PC-3 (cell line): ENCODE data around the gene ECSIT. TPM values are rescaled to one million over a fixed set of nuclear protein-coding genes. Genes with fewer than 3 reads are reported as not detected.

Experiments used
- ATAC-seq: fragments of 200-7000 bp; cut with Tn5 transposase; 2 replicates; pipeline ENCODE4 v1.9.1; 2020; ENCODE audit warnings: mild to moderate bottlenecking, moderate library complexity
- BruUV-seq: library from RNA; stranded (reverse); fragments of 400-500 nt; replicated peaks from 2 replicates; lab custom pipeline; 2021; lab: Mats Ljungman, UMichigan
- CTCF ChIA-PET: fragments of 300-600 bp; sonication (Branson Sonifier 250); formaldehyde crosslinking; loops from one replicate; lab custom pipeline; 2022; ENCODE audit warnings: antibody characterized with exemption; lab: Charles Lee
- POLR2A ChIA-PET: fragments of 300-600 bp; sonication (Branson Sonifier 250); formaldehyde crosslinking; loops from one replicate; lab custom pipeline; 2022; ENCODE audit warnings: antibody characterized with exemption; ENCODE audit not compliant: unreplicated experiment; lab: Charles Lee
- DNase-seq: peaks from one replicate; pipeline ENCODE4 v3.0.0-alpha.2; 2015
- H2AFZ ChIP-seq: fragments of 300-600 bp; sonication (generic); 2 replicates; pipeline ENCODE4 v1.6.0; 2016; ENCODE audit warnings: antibody characterized with exemption, low read length
- H3F3A ChIP-seq: fragments of 300-600 bp; sonication (generic); one replicate; pipeline ENCODE4 v1.6.0; 2017; ENCODE audit warnings: antibody characterized with exemption, low read length, control low read depth, mild to moderate bottlenecking; ENCODE audit not compliant: unreplicated experiment
- H3K27ac ChIP-seq: fragments of 300-600 bp; sonication (generic); 2 replicates; pipeline ENCODE4 v1.5.1; 2016; ENCODE audit warnings: mild to moderate bottlenecking, low read length
- H3K27me3 ChIP-seq: fragments of 300-600 bp; sonication (generic); 2 replicates; pipeline ENCODE4 v1.6.1; 2016; ENCODE audit warnings: low read length, mixed read lengths
- H3K36me3 ChIP-seq: fragments of 300-600 bp; sonication (generic); 2 replicates; pipeline ENCODE4 v1.6.1; 2016; ENCODE audit warnings: low read depth, mixed run types, low read length, mixed read lengths
- H3K4me1 ChIP-seq: fragments of 300-600 bp; sonication (generic); 2 replicates; pipeline ENCODE4 v1.5.1; 2016; ENCODE audit warnings: low read length; ENCODE audit not compliant: insufficient read depth
- H3K4me2 ChIP-seq: fragments of 300-600 bp; sonication (generic); 2 replicates; pipeline ENCODE4 v1.6.0; 2016; ENCODE audit warnings: low read length
- H3K4me3 ChIP-seq: fragments of 300-600 bp; sonication (generic); 2 replicates; pipeline ENCODE4 v1.5.1; 2016; ENCODE audit warnings: mild to moderate bottlenecking, low read length, mixed read lengths
- H3K79me2 ChIP-seq: fragments of 300-600 bp; sonication (generic); 2 replicates; pipeline ENCODE4 v1.6.1; 2017; ENCODE audit warnings: low read length, mixed read lengths
- H3K9ac ChIP-seq: fragments of 300-600 bp; sonication (generic); 2 replicates; pipeline ENCODE4 v1.6.0; 2016; ENCODE audit warnings: mild to moderate bottlenecking, low read length
- H3K9me2 ChIP-seq: fragments of 300-600 bp; sonication (generic); replicated peaks from 2 replicates; pipeline ENCODE4 v1.6.1; 2016; ENCODE audit warnings: mixed run types, low read length, mixed read lengths
- H3K9me3 ChIP-seq: fragments of 300-600 bp; sonication (generic); 2 replicates; pipeline ENCODE4 v1.6.1; 2016; ENCODE audit warnings: low read length, mixed read lengths
- H4K20me1 ChIP-seq: fragments of 300-600 bp; sonication (generic); 2 replicates; pipeline ENCODE4 v1.6.1; 2016; ENCODE audit warnings: low read length, mixed read lengths
- EZH2 ChIP-seq: fragments of 300-600 bp; sonication (generic); IDR thresholded peaks from one replicate; pipeline ENCODE4 v1.6.1; 2017; ENCODE audit warnings: antibody characterized with exemption, mild to moderate bottlenecking, low read length; ENCODE audit not compliant: unreplicated experiment
- EZH2phosphoT487 ChIP-seq: fragments of 300-600 bp; sonication (generic); IDR thresholded peaks from 2 replicates; pipeline ENCODE4 v1.6.1; 2018; ENCODE audit warnings: mild to moderate bottlenecking, antibody characterized with exemption, low read length, borderline replicate concordance
- intact Hi-C: fragments of 100-400 bp; cut with micrococcal nuclease; formaldehyde crosslinking; loops from 2 replicates; pipeline ENCODE4 v1.9.0; 2023
- total RNA-seq: library from RNA; depleted of rRNA; stranded (reverse); fragments of >200 nt; gene quantifications from 2 replicates; pipeline ENCODE4 v1.2.3, GENCODE V29; 2014
- TF ChIP-seq, protein P1 (sequence below): fragments of 300-600 bp; sonication (generic); conservative IDR thresholded peaks from 2 replicates; pipeline ENCODE4 v1.5.1; 2017; ENCODE audit warnings: antibody characterized with exemption, low read depth, mild to moderate bottlenecking, low read length

ECSIT gene
- total RNA-seq, 1 experiment from 2014 or later = 126 TPM

DNA sequence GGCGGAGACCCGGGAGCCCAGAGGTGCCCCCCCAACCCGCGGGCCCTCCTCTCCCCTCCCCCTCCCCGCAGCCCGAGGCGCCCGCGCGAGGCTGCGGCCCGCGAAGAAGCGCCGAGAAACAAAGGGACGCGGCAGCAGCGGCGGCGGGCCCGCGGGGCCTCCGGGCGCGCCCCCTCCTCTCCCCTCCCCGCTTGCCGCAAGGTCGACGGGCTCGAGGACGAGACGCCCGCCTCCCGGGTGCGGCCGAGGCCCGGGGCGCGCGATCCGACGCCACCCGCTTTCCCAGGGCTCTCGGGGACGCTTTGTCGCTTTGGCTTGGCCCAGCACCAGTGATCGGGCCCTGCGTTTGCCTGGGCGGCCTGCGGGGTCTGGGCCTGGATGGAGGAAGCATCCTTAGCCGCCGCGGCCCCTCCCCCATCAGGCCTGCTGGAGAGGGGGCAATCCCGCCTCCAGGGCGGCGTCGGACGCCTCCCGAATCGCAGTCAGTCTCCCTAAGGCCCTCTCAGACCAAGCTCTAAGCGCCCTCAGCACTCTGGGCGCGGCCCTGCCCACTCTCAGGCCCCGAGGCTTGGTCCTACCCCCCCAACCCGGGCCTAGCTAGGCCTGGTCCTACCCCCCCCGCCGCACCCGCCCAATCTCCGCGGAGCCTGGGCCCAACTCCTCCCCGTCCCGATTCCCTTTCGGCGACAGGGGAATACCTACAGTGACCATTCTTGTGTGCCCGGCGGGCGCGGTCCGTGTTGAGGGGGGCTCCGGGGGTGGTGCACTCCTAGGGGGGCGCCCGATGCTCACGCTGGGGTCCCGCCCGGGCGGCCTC lies 48.8 kb downstream of the ECSIT start:
- H3K4me2 ChIP-seq = no peak overlapping the region
- ChIA-PET POLR2A (no interaction called here), CTCF (no interaction called here)
- no peaks in the 10 kb centered on the region for H3K36me3 ChIP-seq
- DNase-seq = no peak
- H4K20me1 ChIP-seq = no peaks in the 10 kb centered on the region
- no peak overlapping the region for H2AFZ ChIP-seq
- no peak overlapping the region for H3K9ac ChIP-seq
- H3F3A ChIP-seq = no peaks in the 10 kb centered on the region
- no TSS peak for BruUV-seq
- H3K27me3 ChIP-seq = peaks cover 14% of the 10 kb centered on the region; the same call in 1 of the 2 replicates
- TF ChIP-seq EZH2 (no peak), EZH2phosphoT487 (no peak)
- TF ChIP-seq, protein P1, sequence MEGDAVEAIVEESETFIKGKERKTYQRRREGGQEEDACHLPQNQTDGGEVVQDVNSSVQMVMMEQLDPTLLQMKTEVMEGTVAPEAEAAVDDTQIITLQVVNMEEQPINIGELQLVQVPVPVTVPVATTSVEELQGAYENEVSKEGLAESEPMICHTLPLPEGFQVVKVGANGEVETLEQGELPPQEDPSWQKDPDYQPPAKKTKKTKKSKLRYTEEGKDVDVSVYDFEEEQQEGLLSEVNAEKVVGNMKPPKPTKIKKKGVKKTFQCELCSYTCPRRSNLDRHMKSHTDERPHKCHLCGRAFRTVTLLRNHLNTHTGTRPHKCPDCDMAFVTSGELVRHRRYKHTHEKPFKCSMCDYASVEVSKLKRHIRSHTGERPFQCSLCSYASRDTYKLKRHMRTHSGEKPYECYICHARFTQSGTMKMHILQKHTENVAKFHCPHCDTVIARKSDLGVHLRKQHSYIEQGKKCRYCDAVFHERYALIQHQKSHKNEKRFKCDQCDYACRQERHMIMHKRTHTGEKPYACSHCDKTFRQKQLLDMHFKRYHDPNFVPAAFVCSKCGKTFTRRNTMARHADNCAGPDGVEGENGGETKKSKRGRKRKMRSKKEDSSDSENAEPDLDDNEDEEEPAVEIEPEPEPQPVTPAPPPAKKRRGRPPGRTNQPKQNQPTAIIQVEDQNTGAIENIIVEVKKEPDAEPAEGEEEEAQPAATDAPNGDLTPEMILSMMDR = no peak
- H3K9me2 ChIP-seq = no peaks in the 10 kb centered on the region
- H3K4me3 ChIP-seq = no peak overlapping the region
- ATAC-seq = no peak
- H3K27ac ChIP-seq = no peak overlapping the region
- intact Hi-C loops = no loop called here
- peaks cover 7% of the 10 kb centered on the region; the same call in 1 of the 2 replicates for H3K4me1 ChIP-seq
- H3K79me2 ChIP-seq = no peaks in the 10 kb centered on the region
- H3K9me3 ChIP-seq = no peaks in the 10 kb centered on the region

DNA sequence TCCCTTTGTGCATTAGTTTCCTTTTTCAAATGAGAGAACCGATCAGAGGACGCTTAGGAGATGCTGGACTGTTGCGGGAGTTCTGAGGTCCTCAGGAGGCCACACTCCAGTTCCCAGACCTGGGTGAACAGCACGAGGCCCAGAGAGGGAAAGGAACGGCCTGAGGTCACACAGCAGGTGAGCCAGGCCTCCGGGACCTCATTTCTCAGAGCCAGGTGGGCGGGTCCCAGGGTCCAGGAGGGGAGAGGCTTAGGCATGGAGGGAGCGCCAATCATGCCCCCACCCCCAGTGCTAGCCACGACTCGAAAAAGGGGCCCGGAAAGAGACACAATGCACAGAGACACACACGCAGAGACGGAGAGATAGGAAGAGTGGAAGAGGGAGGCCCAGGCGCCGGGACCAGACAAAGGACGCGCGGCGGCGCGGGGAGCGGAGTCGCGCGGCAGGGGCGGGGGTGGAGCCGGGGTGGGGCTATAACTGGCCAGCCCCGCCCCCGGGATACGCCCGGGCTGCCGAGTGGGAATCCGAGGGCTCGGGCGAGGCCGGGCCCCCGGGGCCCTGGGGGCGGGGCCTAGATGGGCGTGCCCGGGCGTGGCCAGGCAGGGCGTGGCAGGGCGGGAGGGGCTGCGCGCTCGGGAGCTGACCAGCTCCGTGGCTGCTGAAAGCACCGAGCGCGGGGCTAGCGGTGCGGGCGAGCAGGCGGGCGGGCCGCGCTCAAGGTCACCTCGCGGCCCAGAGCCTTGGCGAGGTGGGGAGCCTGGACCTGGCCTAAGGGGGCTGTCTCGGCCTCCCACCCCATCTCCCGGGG lies 49.6 kb downstream of the ECSIT start:
- Histone ChIP-seq H3K9me2 (no peaks in the 10 kb centered on the region), H3K9me3 (no peaks in the 10 kb centered on the region), H3K9ac (no peak overlapping the region), H3K4me2 (no peak overlapping the region), H4K20me1 (no peaks in the 10 kb centered on the region), H3K27ac (no peak overlapping the region), H3K4me1 (peaks cover 7% of the 10 kb centered on the region; the same call in 1 of the 2 replicates), H3K27me3 (peaks cover 14% of the 10 kb centered on the region; the same call in 1 of the 2 replicates), H3K4me3 (no peak overlapping the region), H3K36me3 (no peaks in the 10 kb centered on the region), H2AFZ (no peak overlapping the region), H3K79me2 (no peaks in the 10 kb centered on the region), H3F3A (no peaks in the 10 kb centered on the region)
- POLR2A ChIA-PET = no interaction called here
- DNase-seq (no peak), ATAC-seq (no peak)
- CTCF ChIA-PET = no interaction called here
- TF ChIP-seq EZH2phosphoT487 = no peak
- TF ChIP-seq, protein P1 = no peak
- TF ChIP-seq EZH2 = no peak
- no TSS peak for BruUV-seq
- intact Hi-C loops = no loop called here
